ENCODE results near the gene IFI6. TPM values are rescaled to one million over a fixed set of nuclear protein-coding genes. Genes with fewer than 3 reads are reported as not detected.

The IFI6 gene
- total and polyA plus RNA-seq, 2 donors (not counting 1 experiment from before 2014, with no cell fraction given): 43.7 to 68.4 TPM

- no peaks in the 10 kb centered on the region for H3K4me1 ChIP-seq (ENCODE audit: control insufficient read depth, extremely low read depth, insufficient read depth, low read length)
- no peaks in the 10 kb centered on the region for H3K9me3 ChIP-seq (ENCODE audit: control insufficient read depth, insufficient read depth, low read depth, low read length)
- H3K27me3 ChIP-seq (ENCODE audit: control insufficient read depth, insufficient read depth, low read length): peaks cover 11% of the 10 kb centered on the region
- H3K4me3 ChIP-seq (replicated peaks in 1 of 4; ENCODE audit: control extremely low read depth in 1 of 4, insufficient read depth in 1 of 4, low read depth in 3 of 4, low read length in 4 of 4): no peak overlapping the region
- DNase-seq (ENCODE audit: low read depth in 2 of 2): no peak
- no peak overlapping the region for H2AFZ ChIP-seq (ENCODE audit: low read length)
- no peaks in the 10 kb centered on the region for H3K79me2 ChIP-seq (ENCODE audit: control insufficient read depth, insufficient read depth, low read length)
- no peak overlapping the region for H3K9ac ChIP-seq (ENCODE audit: insufficient read depth, low read length)
- TF ChIP-seq EZH2 (IDR thresholded peaks at IDR 0.05; ENCODE audit: low read length, missing control alignments) (no peak), CTCF (conservative IDR thresholded peaks at IDR 0.05 in 1 of 2, IDR thresholded peaks at IDR 0.05 in 1 of 2; ENCODE audit: low read depth in 1 of 2, low read length in 2 of 2) (no peak)
- H3K36me3 ChIP-seq (ENCODE audit: control insufficient read depth, insufficient read depth, low read length): no peaks in the 10 kb centered on the region
- H3K4me2 ChIP-seq (ENCODE audit: extremely low read depth, insufficient read depth, low read length): no peak overlapping the region
- H3K27ac ChIP-seq (ENCODE audit: insufficient read depth, low read length): no peak overlapping the region
- no peaks in the 10 kb centered on the region for H4K20me1 ChIP-seq (ENCODE audit: control insufficient read depth, extremely low read depth, insufficient read depth, low read length)
Observed at GRCh38 chr1:27626031-27626935, 45.7 kb downstream of the IFI6 start.

DNA sequence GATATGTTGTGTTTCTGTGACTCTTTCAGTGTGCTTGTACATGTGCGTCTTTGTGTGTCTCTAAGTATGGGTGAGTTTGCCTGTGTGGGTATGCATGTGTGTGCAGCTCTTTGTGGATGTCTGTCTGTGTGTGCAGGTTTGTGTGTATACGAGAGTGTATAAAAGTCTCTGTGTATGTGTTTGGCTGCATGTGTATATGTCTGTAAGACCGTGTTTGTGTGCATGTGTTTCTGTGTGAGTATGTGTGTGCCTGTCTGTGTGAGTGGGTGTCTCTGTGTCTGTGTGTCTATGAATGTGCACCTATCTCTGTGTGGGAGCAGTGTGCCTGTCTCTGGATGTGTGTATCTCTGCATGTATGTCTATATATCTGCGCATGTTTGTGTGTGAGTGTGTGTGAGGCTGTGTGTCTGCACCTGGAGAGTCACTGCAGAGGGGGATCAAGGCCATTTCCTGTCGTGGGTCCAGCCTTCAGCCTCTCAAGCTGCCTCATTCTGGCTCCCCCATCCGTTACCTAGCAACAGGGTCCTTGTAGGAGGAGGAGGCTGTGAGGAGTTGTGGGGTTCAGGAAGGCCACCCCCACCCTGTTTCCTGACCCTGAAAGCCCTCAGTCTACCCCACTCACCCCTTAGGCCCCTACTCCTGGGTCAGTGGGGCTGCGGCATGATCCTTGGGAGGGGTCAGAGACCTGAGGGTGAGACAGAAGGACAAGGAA, 47.4 kb downstream of the IFI6 start:
- H3K4me1 ChIP-seq (ENCODE audit: control insufficient read depth, extremely low read depth, insufficient read depth, low read length): no peaks in the 10 kb centered on the region
- H3K9ac ChIP-seq (ENCODE audit: insufficient read depth, low read length): no peak overlapping the region
- H4K20me1 ChIP-seq (ENCODE audit: control insufficient read depth, extremely low read depth, insufficient read depth, low read length): no peaks in the 10 kb centered on the region
- H3K36me3 ChIP-seq (ENCODE audit: control insufficient read depth, insufficient read depth, low read length): no peaks in the 10 kb centered on the region
- no peak overlapping the region for H2AFZ ChIP-seq (ENCODE audit: low read length)
- no peak overlapping the region for H3K27ac ChIP-seq (ENCODE audit: insufficient read depth, low read length)
- no peaks in the 10 kb centered on the region for H3K79me2 ChIP-seq (ENCODE audit: control insufficient read depth, insufficient read depth, low read length)
- H3K27me3 ChIP-seq (ENCODE audit: control insufficient read depth, insufficient read depth, low read length): peaks cover 9% of the 10 kb centered on the region
- DNase-seq (ENCODE audit: low read depth in 2 of 2): no peak
- no peak overlapping the region for H3K4me2 ChIP-seq (ENCODE audit: extremely low read depth, insufficient read depth, low read length)
- no peaks in the 10 kb centered on the region for H3K9me3 ChIP-seq (ENCODE audit: control insufficient read depth, insufficient read depth, low read depth, low read length)
- no peak overlapping the region for H3K4me3 ChIP-seq (replicated peaks in 1 of 4; ENCODE audit: control extremely low read depth in 1 of 4, insufficient read depth in 1 of 4, low read depth in 3 of 4, low read length in 4 of 4)
- no peak for TF ChIP-seq EZH2 (IDR thresholded peaks at IDR 0.05; ENCODE audit: low read length, missing control alignments)
- no peak for TF ChIP-seq CTCF (conservative IDR thresholded peaks at IDR 0.05 in 1 of 2, IDR thresholded peaks at IDR 0.05 in 1 of 2; ENCODE audit: low read depth in 1 of 2, low read length in 2 of 2)

Data from fibroblast of lung (primary cell).